A549 (cell line): ENCODE measurements around the gene PDCD1LG2. TPM values are rescaled to one million over a fixed set of nuclear protein-coding genes. Genes with fewer than 3 reads are reported as not detected.

ENCODE experiments used
- ATAC-seq, 2 experiments: fragments of 200-7000 bp in 1 of 2; fragments of >200 bp in 1 of 2; cut with Nextera tagmentation in 1 of 2; cut with Tn5 transposase in 1 of 2; 3 replicates each; pipeline versions ENCODE4 v1.8.0 to v1.9.1; 2018 to 2020; ENCODE audit warnings: mild to moderate bottlenecking in 1 of 2, moderate library complexity in 1 of 2
- CTCF ChIA-PET: fragments of 300-600 bp; sonication (Branson Sonifier 250); formaldehyde crosslinking; extraction: SDS; loops from one replicate; lab custom pipeline; 2021; ENCODE audit warnings: antibody characterized with exemption, inconsistent platforms; lab: Yijun Ruan, JAX
- POLR2A ChIA-PET: fragments of 350-600 bp; formaldehyde crosslinking; extraction: SDS; loops from one replicate; lab custom pipeline; 2021; ENCODE audit warnings: antibody characterized with exemption, inconsistent platforms; lab: Yijun Ruan, JAX
- DNase-seq, 2 experiments: peaks; one replicate each; pipeline versions ENCODE4 v3.0.0 to v3.0.0-alpha.2; 2011 to 2016; ENCODE audit warnings: low read depth in 1 of 2, low spot score in 1 of 2
- FAIRE-seq: peaks from 2 replicates; lab custom pipeline; 2011; peaks lifted over from hg19 to GRCh38; lab: Jason Lieb, UNC
- H3K27ac ChIP-seq, 2 experiments: fragments of >200 bp; sonication (Bioruptor Twin); formaldehyde crosslinking; 3 replicates each; pipeline ENCODE4 v1.5.1; 2016 to 2017
- H3K4me1 ChIP-seq: fragments of >200 bp; sonication (Bioruptor Twin); formaldehyde crosslinking; 3 replicates; pipeline ENCODE4 v1.6.1; 2016
- H3K4me2 ChIP-seq: fragments of >200 bp; sonication (Bioruptor Twin); formaldehyde crosslinking; 3 replicates; pipeline ENCODE4 v1.6.1; 2016
- H3K4me3 ChIP-seq: fragments of >200 bp; sonication (Bioruptor Twin); formaldehyde crosslinking; 3 replicates; pipeline ENCODE4 v1.5.1; 2016
- H3K9me3 ChIP-seq: fragments of >200 bp; sonication (Bioruptor Twin); formaldehyde crosslinking; 3 replicates; pipeline ENCODE4 v1.6.1; 2016
- CBX8 ChIP-seq: fragments of 200-600 bp; sonication (generic); IDR thresholded peaks from 2 replicates; pipeline ENCODE4 v1.6.1; 2016
- E2F6 ChIP-seq: IDR thresholded peaks from 2 replicates; pipeline ENCODE4 v1.6.1; 2012; ENCODE audit warnings: low read depth, borderline replicate concordance
- EHF ChIP-seq: fragments of 250-450 bp; sonication (Bioruptor Pico); IDR thresholded peaks from 2 replicates; pipeline ENCODE4 v1.5.0; 2020; ENCODE audit warnings: mild to moderate bottlenecking
- ELK1 ChIP-seq: fragments of 150-350 bp; IDR thresholded peaks from 2 replicates; pipeline ENCODE4 v1.6.1; 2014; ENCODE audit warnings: low read depth, mild to moderate bottlenecking, low read length
- ESRRA ChIP-seq: fragments of 150-350 bp; IDR thresholded peaks from 2 replicates; pipeline ENCODE4 v1.6.1; 2014; ENCODE audit warnings: mild to moderate bottlenecking, low read length, borderline replicate concordance
- FOSB ChIP-seq: fragments of 250-450 bp; sonication (Bioruptor Pico); IDR thresholded peaks from 2 replicates; pipeline ENCODE4 v1.5.0; 2020; ENCODE audit warnings: mild to moderate bottlenecking, moderate library complexity
- FOXS1 ChIP-seq: fragments of 250-450 bp; sonication (Bioruptor Pico); IDR thresholded peaks from 2 replicates; pipeline ENCODE4 v1.5.0; 2020; ENCODE audit warnings: mild to moderate bottlenecking, moderate library complexity
- GATA3 ChIP-seq: IDR thresholded peaks from 2 replicates; pipeline ENCODE4 v1.6.1; 2012; ENCODE audit warnings: borderline replicate concordance
- HOXA7 ChIP-seq: fragments of 250-450 bp; sonication (Bioruptor Pico); IDR thresholded peaks from 2 replicates; pipeline ENCODE4 v1.5.0; 2020; ENCODE audit warnings: mild to moderate bottlenecking, moderate library complexity
- HOXB5 ChIP-seq: fragments of 250-450 bp; sonication (Bioruptor Pico); IDR thresholded peaks from 2 replicates; pipeline ENCODE4 v1.5.0; 2020; ENCODE audit warnings: mild to moderate bottlenecking, moderate library complexity
- JUNB ChIP-seq: fragments of >200 bp; sonication (Bioruptor Twin); formaldehyde crosslinking; IDR thresholded peaks from 2 replicates; pipeline ENCODE4 v1.6.1; 2016
- KDM1A ChIP-seq: fragments of 200-600 bp; sonication (generic); IDR thresholded peaks from 2 replicates; pipeline ENCODE4 v1.6.1; 2016; ENCODE audit warnings: low read depth, mild to moderate bottlenecking
- MAX ChIP-seq: IDR thresholded peaks from 2 replicates; pipeline ENCODE4 v1.6.1; 2012
- NFE2L2 ChIP-seq: fragments of 150-350 bp; conservative IDR thresholded peaks from 2 replicates; pipeline ENCODE4 v1.6.1; 2014; ENCODE audit warnings: low read length
- NPAS2 ChIP-seq: fragments of 250-450 bp; sonication (Bioruptor Pico); IDR thresholded peaks from 2 replicates; pipeline ENCODE4 v1.8.0; 2022; ENCODE audit warnings: mild to moderate bottlenecking, moderate library complexity, borderline replicate concordance
- PHF8 ChIP-seq: fragments of 200-600 bp; sonication (generic); IDR thresholded peaks from 2 replicates; pipeline ENCODE4 v1.6.1; 2016; ENCODE audit warnings: low read depth, mild to moderate bottlenecking, antibody characterized with exemption, moderate library complexity, borderline replicate concordance
- RAD21 ChIP-seq, 2 experiments: fragments of >200 bp in 1 of 2; sonication (Bioruptor Twin) in 1 of 2; formaldehyde crosslinking in 1 of 2; IDR thresholded peaks in 1 of 2; conservative IDR thresholded peaks in 1 of 2; 2 replicates in 1 of 2; 3 replicates in 1 of 2; pipeline ENCODE4 v1.6.1; 2012 to 2018; ENCODE audit warnings: inconsistent platforms in 1 of 2
- RARB ChIP-seq: fragments of 250-450 bp; sonication (Bioruptor Pico); IDR thresholded peaks from 2 replicates; pipeline ENCODE4 v1.8.0; 2021; ENCODE audit warnings: mild to moderate bottlenecking, moderate library complexity
- REST ChIP-seq: fragments of 200-600 bp; sonication (generic); IDR thresholded peaks from 2 replicates; pipeline ENCODE4 v1.6.1; 2016; ENCODE audit warnings: antibody characterized with exemption, mild to moderate bottlenecking, moderate library complexity
- RFX5 ChIP-seq: fragments of 450-650 bp; IDR thresholded peaks from 2 replicates; pipeline ENCODE4 v1.7.1; 2014; ENCODE audit warnings: antibody characterized with exemption, mild to moderate bottlenecking, moderate library complexity
- TP53 ChIP-seq: fragments of 250-450 bp; sonication (Bioruptor Pico); IDR thresholded peaks from 2 replicates; pipeline ENCODE4 v1.5.0; 2021; ENCODE audit warnings: mild to moderate bottlenecking, moderate library complexity
- ZFP36 ChIP-seq: fragments of 450-650 bp; IDR thresholded peaks from 2 replicates; pipeline ENCODE4 v1.6.1; 2014; ENCODE audit warnings: borderline replicate concordance; ENCODE audit not compliant: partially characterized antibody
- WGBS: methylation state at CpG from one replicate; pipeline ENCODE4 v1.1.6; 2017; ENCODE audit errors: missing lambda C conversion rate; 5-methylcytosine and 5-hydroxymethylcytosine counted together
- polyA plus RNA-seq, 4 experiments: library from polyadenylated mRNA; depleted of rRNA in 3 of 4; stranded (reverse); fragments of >200 nt; fragmentation: RNase III in 1 of 4; extraction: RNeasy Plus Mini Kit Qiagen cat#74134 plus additional on column Dnase treatment in 1 of 4; gene quantifications; 2 replicates in 3 of 4; 3 replicates in 1 of 4; pipeline ENCODE4 v1.2.3, GENCODE V29; 2011 to 2017
- TF ChIP-seq, protein P1 (sequence below): fragments of >200 bp; sonication (Bioruptor Twin); formaldehyde crosslinking; IDR thresholded peaks from 3 replicates; pipeline ENCODE4 v1.5.1; 2016
- TF ChIP-seq, protein P2 (sequence below): IDR thresholded peaks from 2 replicates; pipeline ENCODE4 v1.6.1; 2012
- TF ChIP-seq, protein P3 (sequence below): fragments of >200 bp; sonication (Bioruptor Twin); formaldehyde crosslinking; IDR thresholded peaks from 3 replicates; pipeline ENCODE4 v1.6.1; 2016

Gene PDCD1LG2
- polyA plus RNA-seq, 2 of the 4 experiments (the other 2 are of a cell fraction), result 0.53 TPM

GRCh38 chr9:5518171-5518936, 8.0 kb downstream of the PDCD1LG2 start:
- Histone ChIP-seq H3K9me3 (no peaks in the 10 kb centered on the region), H3K27ac (no peak overlapping the region), H3K4me2 (no peak overlapping the region), H3K4me1 (no peaks in the 10 kb centered on the region), H3K4me3 (no peak overlapping the region)
- WGBS, result 22% methylated on average over 2 of the region's 2 CpGs
- FAIRE-seq (no peak), ATAC-seq (no peak), DNase-seq (no peak)
- CTCF ChIA-PET, result interaction anchor here (1.0 to 1.7 kb wide), 2 partner anchors 71 to 82 kb away, joined by 3 to 6 read pairs; no protein-coding TSS in a partner anchor
- TF ChIP-seq, protein P1, sequence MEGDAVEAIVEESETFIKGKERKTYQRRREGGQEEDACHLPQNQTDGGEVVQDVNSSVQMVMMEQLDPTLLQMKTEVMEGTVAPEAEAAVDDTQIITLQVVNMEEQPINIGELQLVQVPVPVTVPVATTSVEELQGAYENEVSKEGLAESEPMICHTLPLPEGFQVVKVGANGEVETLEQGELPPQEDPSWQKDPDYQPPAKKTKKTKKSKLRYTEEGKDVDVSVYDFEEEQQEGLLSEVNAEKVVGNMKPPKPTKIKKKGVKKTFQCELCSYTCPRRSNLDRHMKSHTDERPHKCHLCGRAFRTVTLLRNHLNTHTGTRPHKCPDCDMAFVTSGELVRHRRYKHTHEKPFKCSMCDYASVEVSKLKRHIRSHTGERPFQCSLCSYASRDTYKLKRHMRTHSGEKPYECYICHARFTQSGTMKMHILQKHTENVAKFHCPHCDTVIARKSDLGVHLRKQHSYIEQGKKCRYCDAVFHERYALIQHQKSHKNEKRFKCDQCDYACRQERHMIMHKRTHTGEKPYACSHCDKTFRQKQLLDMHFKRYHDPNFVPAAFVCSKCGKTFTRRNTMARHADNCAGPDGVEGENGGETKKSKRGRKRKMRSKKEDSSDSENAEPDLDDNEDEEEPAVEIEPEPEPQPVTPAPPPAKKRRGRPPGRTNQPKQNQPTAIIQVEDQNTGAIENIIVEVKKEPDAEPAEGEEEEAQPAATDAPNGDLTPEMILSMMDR, result no peak
- TF ChIP-seq NFE2L2, result no peak
- TF ChIP-seq JUNB, result no peak
- no peak for TF ChIP-seq KDM1A
- TF ChIP-seq HOXB5 (CRISPR knock-in tag), result no peak
- no peak for TF ChIP-seq HOXA7 (CRISPR knock-in tag)
- TF ChIP-seq EHF, result no peak
- no peak for TF ChIP-seq FOXS1 (CRISPR knock-in tag)
- no peak for TF ChIP-seq PHF8
- no peak for TF ChIP-seq CBX8
- TF ChIP-seq MAX, result no peak
- TF ChIP-seq REST, result no peak
- TF ChIP-seq, protein P2, sequence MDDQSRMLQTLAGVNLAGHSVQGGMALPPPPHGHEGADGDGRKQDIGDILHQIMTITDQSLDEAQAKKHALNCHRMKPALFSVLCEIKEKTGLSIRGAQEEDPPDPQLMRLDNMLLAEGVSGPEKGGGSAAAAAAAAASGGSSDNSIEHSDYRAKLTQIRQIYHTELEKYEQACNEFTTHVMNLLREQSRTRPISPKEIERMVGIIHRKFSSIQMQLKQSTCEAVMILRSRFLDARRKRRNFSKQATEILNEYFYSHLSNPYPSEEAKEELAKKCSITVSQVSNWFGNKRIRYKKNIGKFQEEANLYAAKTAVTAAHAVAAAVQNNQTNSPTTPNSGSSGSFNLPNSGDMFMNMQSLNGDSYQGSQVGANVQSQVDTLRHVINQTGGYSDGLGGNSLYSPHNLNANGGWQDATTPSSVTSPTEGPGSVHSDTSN, result no peak
- no peak for TF ChIP-seq GATA3
- no peak for TF ChIP-seq RFX5
- no peak for TF ChIP-seq E2F6
- no peak for TF ChIP-seq ZFP36
- TF ChIP-seq NPAS2 (CRISPR knock-in tag), result no peak
- no peak for TF ChIP-seq FOSB (CRISPR knock-in tag)
- TF ChIP-seq RARB, result no peak
- POLR2A ChIA-PET, result no interaction called here

DNA sequence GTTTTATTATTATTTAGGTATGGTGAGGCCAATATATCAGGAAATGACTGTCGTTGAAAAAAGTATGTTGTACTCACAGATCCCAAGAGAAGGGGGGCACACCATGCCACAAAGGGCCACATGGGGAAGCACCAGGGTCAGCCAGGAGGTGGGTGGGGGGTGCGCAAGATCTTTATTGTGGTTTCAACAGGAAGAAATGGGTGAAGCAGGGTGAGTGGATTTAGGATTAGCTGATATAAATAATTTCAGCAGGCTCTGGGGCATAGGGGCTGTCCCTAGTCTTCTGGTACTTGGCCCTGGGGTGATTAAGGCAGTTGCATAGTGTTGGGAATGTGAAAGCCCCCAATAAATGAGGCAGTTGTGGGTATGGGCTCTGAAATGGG, 8.6 kb downstream of the PDCD1LG2 start:
- Histone ChIP-seq H3K4me3 (no peak overlapping the region), H3K4me2 (no peak overlapping the region), H3K9me3 (no peaks in the 10 kb centered on the region)
- 60% methylated on average over 2 of the region's 2 CpGs for WGBS
- TF ChIP-seq ESRRA (no peak), RFX5 (no peak), RAD21 (conservative IDR thresholded peaks at IDR 0.05 in 1 of 2, IDR thresholded peaks at IDR 0.05 in 1 of 2) (no peak), ELK1 (no peak), TP53 (CRISPR knock-in tag) (no peak)
- TF ChIP-seq, protein P3, sequence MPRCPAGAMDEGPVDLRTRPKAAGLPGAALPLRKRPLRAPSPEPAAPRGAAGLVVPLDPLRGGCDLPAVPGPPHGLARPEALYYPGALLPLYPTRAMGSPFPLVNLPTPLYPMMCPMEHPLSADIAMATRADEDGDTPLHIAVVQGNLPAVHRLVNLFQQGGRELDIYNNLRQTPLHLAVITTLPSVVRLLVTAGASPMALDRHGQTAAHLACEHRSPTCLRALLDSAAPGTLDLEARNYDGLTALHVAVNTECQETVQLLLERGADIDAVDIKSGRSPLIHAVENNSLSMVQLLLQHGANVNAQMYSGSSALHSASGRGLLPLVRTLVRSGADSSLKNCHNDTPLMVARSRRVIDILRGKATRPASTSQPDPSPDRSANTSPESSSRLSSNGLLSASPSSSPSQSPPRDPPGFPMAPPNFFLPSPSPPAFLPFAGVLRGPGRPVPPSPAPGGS, result no peak
- TF ChIP-seq, all 56 proteins: peak for 0
- DNase-seq (no peak), FAIRE-seq (no peak), ATAC-seq (no peak)
- CTCF ChIA-PET, result interaction anchor here (1.7 kb wide), 1 partner anchor 71 kb away, joined by 6 read pairs; no protein-coding TSS in a partner anchor
- POLR2A ChIA-PET, result no interaction called here
- H3K27ac ChIP-seq, result no peak overlapping the region
- H3K4me1 ChIP-seq, result no peaks in the 10 kb centered on the region
